ENCODE data around the gene RSL24D1.

DNA sequence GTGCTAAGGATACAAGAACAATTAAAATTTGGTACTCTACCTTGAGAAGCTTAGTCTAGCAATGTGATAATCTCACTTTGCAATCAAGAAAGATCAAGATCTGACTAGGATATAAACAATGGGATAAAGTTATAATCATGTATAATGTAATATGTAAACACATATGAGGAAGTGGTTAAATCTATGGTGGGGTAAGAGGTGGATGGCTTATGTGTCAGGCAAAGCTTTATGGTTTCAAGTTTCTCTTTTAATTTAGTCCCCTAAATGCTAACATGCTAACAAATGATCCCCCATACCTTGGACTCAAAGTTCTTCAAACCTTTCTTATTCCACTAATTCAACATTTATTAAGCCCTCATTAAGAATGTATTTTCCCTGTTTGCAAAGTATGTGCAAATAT is 2.5 kb downstream of the RSL24D1 start:
- TF ChIP-seq EZH2 (IDR thresholded peaks at IDR 0.05; ENCODE audit: borderline replicate concordance): no peak
- TF ChIP-seq, protein P1, sequence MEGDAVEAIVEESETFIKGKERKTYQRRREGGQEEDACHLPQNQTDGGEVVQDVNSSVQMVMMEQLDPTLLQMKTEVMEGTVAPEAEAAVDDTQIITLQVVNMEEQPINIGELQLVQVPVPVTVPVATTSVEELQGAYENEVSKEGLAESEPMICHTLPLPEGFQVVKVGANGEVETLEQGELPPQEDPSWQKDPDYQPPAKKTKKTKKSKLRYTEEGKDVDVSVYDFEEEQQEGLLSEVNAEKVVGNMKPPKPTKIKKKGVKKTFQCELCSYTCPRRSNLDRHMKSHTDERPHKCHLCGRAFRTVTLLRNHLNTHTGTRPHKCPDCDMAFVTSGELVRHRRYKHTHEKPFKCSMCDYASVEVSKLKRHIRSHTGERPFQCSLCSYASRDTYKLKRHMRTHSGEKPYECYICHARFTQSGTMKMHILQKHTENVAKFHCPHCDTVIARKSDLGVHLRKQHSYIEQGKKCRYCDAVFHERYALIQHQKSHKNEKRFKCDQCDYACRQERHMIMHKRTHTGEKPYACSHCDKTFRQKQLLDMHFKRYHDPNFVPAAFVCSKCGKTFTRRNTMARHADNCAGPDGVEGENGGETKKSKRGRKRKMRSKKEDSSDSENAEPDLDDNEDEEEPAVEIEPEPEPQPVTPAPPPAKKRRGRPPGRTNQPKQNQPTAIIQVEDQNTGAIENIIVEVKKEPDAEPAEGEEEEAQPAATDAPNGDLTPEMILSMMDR (IDR thresholded peaks at IDR 0.05; ENCODE audit: poor library complexity): no peak
